Measurements from ENCODE around the gene PALB2.
"Not testable (repeated sequence)": the region's sequence is repeated elsewhere in the genome, so short reads cannot be mapped to it uniquely, and the experiment has no call there.

PALB2 gene

DNA sequence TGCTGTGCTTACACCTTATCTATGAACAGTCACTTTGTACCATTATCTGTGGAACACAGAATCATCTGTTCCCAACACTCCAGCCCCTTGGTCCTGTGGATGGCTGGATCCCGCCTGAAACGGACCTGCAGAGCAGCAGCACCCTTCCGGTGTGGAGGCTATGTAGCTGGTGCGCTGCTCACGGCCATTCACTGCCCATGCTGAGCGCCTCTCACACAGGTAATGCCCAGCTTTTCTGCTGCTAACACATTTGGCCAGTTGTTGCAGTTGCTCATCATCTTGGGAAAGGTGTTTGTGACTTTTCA lies 26.2 kb upstream of the PALB2 start:
- no peak overlapping the region for H3K4me3 Mint-ChIP-seq
- H3K27me3 Mint-ChIP-seq = no peaks in the 10 kb centered on the region
- ATAC-seq (no peak), DNase-seq (no peak)
- H3K27ac Mint-ChIP-seq = no peak overlapping the region
- no peaks in the 10 kb centered on the region for H3K9me3 Mint-ChIP-seq
- peaks cover 26% of the 10 kb centered on the region for H3K4me1 Mint-ChIP-seq

GRCh38 chr16:23666571-23667354 lies 25.7 kb upstream of the PALB2 start:
- Mint-ChIP-seq H3K4me1 (peaks cover 26% of the 10 kb centered on the region), H3K27ac (no peak overlapping the region), H3K4me3 (no peak overlapping the region), H3K27me3 (no peaks in the 10 kb centered on the region), H3K9me3 (no peaks in the 10 kb centered on the region)
- ATAC-seq = no peak
- DNase-seq = no peak

- Mint-ChIP-seq H3K27me3 (no peaks in the 10 kb centered on the region), H3K4me3 (no peak overlapping the region), H3K27ac (no peak overlapping the region), H3K9me3 (no peaks in the 10 kb centered on the region), H3K4me1 (peaks cover 5% of the 10 kb centered on the region)
- ATAC-seq (no peak), DNase-seq (no peak)
These were observed 22.8 kb upstream of the PALB2 start for GRCh38 chr16:23663918-23664317.

DNA sequence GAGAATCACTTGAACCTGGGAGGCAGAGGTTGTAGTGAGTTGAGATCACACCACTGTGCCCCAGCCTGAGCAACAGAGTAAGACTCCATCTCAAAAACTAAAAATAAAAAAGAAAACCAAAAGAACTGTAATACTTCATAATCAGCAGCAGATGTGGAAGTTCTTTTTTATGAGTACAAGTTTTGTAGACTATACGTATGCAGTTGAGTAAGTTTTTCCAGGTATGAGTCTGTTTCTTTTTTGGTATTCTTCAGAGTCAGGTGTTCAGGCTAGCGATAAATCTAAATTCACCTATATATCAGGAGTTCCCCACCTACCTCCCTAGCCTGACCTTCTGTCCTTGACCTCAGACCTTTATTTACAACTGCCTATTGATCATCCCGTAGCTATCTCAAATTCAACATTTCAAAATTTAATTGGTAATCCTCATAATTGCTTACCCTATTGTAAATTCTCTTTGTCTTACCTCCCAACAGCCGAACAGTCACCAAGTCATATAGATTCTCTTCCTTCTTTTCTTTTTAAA lies 10.9 kb upstream of the PALB2 start:
- Mint-ChIP-seq H3K27ac (peak overlapping the region in 1 of 2 donors; percentile 41), H3K4me3 (no peak overlapping the region), H3K4me1 (peaks cover 36% of the 10 kb centered on the region), H3K27me3 (no peaks in the 10 kb centered on the region), H3K9me3 (no peaks in the 10 kb centered on the region)
- ATAC-seq = peak; percentile 56
- no peak for DNase-seq

GRCh38 chr16:23650674-23651416 lies 9.7 kb upstream of the PALB2 start:
- peak overlapping the region in 1 of 2 donors; percentile 94 for H3K27ac Mint-ChIP-seq
- no peak for ATAC-seq
- DNase-seq = no peak

GRCh38 chr16:23642246-23642774 lies 1.2 kb upstream of the PALB2 start:
- peaks cover 34% of the 10 kb centered on the region for H3K4me1 Mint-ChIP-seq
- no peaks in the 10 kb centered on the region for H3K9me3 Mint-ChIP-seq
- DNase-seq (no peak), ATAC-seq (no peak)
- H3K4me3 Mint-ChIP-seq = peak overlapping the region; percentile 91 to 99
- peak overlapping the region; percentile 96 to 98 for H3K27ac Mint-ChIP-seq
- no peaks in the 10 kb centered on the region for H3K27me3 Mint-ChIP-seq

More at GRCh38 chr16:23650674-23651416, 9.7 kb upstream of the PALB2 start:
- Mint-ChIP-seq H3K4me3 (no peak overlapping the region), H3K27me3 (no peaks in the 10 kb centered on the region), H3K4me1 (peaks cover 44% of the 10 kb centered on the region), H3K9me3 (no peaks in the 10 kb centered on the region)

- no peaks in the 10 kb centered on the region for H3K9me3 Mint-ChIP-seq
- H3K27ac Mint-ChIP-seq = peak overlapping the region; percentile 96 to 98
- ATAC-seq = no peak
- peak overlapping the region; percentile 91 to 99 for H3K4me3 Mint-ChIP-seq
- no peaks in the 10 kb centered on the region for H3K27me3 Mint-ChIP-seq
- DNase-seq = no peak
- peaks cover 24% of the 10 kb centered on the region for H3K4me1 Mint-ChIP-seq
These were observed 537 bp downstream of the PALB2 start for GRCh38 chr16:23640615-23640930.

DNA sequence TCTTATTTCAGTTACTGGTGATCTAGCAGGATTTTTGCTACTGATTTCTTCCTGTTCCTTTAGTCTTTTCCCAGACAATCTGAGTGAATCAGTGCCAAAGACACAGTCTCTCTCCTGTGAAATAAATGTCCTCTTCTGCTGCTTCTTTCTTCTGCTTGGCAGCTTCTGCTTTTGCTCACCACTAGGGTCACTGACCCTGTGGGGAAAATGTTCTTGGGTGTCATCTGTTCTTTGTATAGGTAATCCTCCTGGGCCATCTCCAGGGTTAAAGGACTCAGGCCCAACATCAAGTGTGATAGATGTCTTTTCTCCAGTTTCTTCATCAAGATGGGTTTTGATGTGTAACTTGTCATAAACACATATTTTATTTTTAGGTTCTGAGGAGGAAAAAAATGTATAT lies 5.2 kb downstream of the PALB2 start:
- no peaks in the 10 kb centered on the region for H3K27me3 Mint-ChIP-seq
- DNase-seq (no peak), ATAC-seq (no peak)
- no peak overlapping the region for H3K4me3 Mint-ChIP-seq
- peaks cover 26% of the 10 kb centered on the region for H3K4me1 Mint-ChIP-seq
- no peaks in the 10 kb centered on the region for H3K9me3 Mint-ChIP-seq
- no peak overlapping the region for H3K27ac Mint-ChIP-seq

DNA sequence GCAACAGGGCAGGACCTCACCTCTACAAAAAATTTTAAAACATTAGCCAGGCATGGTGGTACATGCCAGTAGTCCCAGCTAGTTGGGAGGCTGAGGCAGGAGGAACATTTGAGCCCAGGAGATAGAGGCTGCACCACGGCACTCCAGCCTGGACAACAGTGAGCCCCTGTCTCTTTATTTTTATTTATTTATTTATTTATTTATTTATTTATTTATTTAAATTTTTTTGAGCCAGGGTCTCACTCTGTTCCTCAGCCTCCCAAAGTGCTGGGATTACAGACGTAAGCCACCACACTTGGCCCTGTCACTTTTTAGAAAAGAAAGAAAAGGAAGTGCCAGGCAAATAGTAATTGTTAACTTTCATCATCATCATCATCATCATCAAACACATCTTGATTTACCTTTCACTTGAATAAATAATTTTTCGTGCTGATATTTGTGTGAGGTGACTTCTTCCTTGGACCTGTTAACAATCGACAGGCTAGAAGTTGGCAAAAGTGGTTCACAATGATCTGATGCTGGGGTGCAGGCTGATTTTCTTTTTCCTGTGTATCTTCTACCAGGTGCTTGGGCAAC lies 6.6 kb downstream of the PALB2 start:
- Mint-ChIP-seq H3K4me1 (peaks cover 20% of the 10 kb centered on the region), H3K9me3 (no peaks in the 10 kb centered on the region), H3K27me3 (no peaks in the 10 kb centered on the region), H3K27ac (no peak overlapping the region), H3K4me3 (no peak overlapping the region)
- no peak for DNase-seq
- ATAC-seq = no peak

DNA sequence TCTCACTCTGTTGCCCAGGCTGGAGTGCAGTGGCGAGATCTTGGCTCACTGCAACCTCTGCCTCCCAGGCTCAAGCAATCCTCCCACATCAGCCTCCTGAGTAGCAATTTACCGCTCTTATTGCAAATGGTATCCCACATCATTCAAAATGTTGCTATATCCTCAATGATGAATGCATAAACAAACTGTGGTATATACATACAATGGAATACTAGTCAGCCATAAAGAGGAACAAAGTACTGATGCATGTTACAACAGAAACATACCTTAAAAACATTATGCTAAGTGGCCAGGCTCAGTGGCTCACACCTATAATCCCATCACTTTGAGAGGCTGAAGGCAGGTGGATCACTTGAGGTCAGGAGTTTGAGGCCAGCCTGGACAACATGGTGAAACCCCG lies 9.2 kb downstream of the PALB2 start:
- not testable (repeated sequence) for ATAC-seq, DNase-seq, H3K9me3 Mint-ChIP-seq, H3K4me3 Mint-ChIP-seq, H3K27me3 Mint-ChIP-seq
- peak overlapping the region in 1 of 2 donors; percentile 15 for H3K27ac Mint-ChIP-seq
- H3K4me1 Mint-ChIP-seq = peaks cover 24% of the 10 kb centered on the region

- H3K4me1 Mint-ChIP-seq = peaks cover 24% of the 10 kb centered on the region
- ATAC-seq (no peak), DNase-seq (no peak)
- no peak overlapping the region for H3K4me3 Mint-ChIP-seq
- H3K27ac Mint-ChIP-seq = no peak overlapping the region
- no peaks in the 10 kb centered on the region for H3K27me3 Mint-ChIP-seq
- H3K9me3 Mint-ChIP-seq = no peaks in the 10 kb centered on the region
These were observed 11.6 kb downstream of the PALB2 start for GRCh38 chr16:23629516-23629915.

DNA sequence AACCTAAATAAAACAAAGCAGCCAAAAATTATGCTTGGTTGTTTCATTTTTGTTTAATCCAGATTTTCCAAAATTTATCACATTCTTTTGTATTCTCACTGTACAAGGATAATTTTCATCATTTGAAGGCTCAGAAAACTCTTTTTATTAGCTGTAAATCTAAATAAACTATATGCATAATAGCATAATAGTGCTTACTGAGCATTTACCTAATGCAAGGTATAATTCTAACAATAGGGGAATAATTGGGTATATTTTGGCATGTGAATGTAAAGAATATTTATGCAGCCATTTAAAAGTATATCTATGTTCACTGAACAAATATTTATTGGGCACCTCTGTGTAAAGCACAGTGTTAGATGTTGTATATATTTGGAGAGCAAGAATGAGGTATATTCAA lies 17.0 kb downstream of the PALB2 start:
- no peaks in the 10 kb centered on the region for H3K27me3 Mint-ChIP-seq

DNA sequence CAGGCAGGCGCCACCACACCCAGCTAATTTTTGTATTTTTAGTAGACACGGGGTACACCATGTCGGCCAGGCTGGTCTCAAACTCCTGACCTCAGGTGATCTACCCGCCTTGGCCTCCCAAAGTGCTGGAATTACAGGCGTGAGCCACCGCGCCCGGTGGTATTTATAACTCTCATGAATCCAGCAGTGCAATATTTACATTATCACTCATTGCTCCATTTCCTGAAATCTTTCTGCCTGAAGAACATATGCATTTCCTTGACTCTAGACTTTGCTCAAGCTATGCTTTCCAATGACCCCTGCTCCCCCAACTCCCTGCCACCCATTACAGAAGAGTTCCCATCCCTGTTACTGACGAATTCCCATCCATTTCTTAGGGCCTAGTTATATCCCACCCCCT lies 25.3 kb downstream of the PALB2 start:
- Mint-ChIP-seq H3K27ac (no peak overlapping the region), H3K4me3 (no peak overlapping the region), H3K4me1 (no peaks in the 10 kb centered on the region), H3K27me3 (no peaks in the 10 kb centered on the region), H3K9me3 (no peaks in the 10 kb centered on the region)
- no peak for DNase-seq
- no peak for ATAC-seq

More for the DNA sequence above, 17.0 kb downstream of the PALB2 start:
- ATAC-seq = no peak
- no peak for DNase-seq
- Mint-ChIP-seq H3K4me3 (no peak overlapping the region), H3K27ac (no peak overlapping the region), H3K4me1 (no peaks in the 10 kb centered on the region), H3K9me3 (no peaks in the 10 kb centered on the region)

DNA sequence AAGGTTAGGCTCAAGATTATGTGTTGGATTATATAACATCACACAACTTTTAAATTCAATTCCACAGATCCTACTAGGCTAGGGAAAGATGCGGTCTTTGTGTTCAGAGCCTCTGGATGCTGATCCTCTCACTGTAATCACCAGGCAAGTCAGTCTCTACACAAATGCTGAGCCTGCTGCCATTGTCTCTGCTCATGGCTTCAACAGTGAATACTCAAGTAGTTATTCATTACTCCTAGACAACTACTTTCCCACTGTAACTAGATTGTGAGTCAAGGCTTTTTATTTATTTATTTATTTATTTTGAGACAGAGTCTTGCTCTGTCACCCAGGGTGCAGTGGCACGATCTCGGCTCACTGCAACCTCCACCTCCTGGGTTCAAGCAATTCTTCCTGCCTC lies 29.2 kb downstream of the PALB2 start:
- Mint-ChIP-seq H3K9me3 (no peaks in the 10 kb centered on the region), H3K27ac (peak overlapping the region in 1 of 2 donors; percentile 27)
- no peak for DNase-seq

DNA sequence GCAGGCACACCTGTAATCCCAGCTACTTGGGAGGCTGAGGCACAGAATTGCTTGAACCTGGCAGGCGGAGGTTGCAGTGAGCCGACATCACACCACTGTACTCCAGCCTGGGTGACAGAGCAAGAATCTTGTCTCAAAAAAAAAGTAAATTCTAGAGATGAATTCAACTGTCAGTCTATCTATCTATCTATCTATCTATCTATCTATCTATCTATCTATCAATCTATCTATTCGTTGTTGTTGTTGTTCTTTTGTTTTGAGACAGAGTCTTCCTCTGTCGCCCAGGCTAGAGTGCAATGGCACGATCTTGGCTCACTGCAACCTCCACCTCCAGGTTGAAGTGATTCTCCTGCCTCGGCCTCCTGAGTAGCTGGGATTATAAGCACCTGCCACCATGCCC lies 30.2 kb downstream of the PALB2 start:
- H3K4me1 Mint-ChIP-seq, ATAC-seq, H3K27me3 Mint-ChIP-seq, H3K4me3 Mint-ChIP-seq, H3K27ac Mint-ChIP-seq, H3K9me3 Mint-ChIP-seq, DNase-seq: not testable (repeated sequence)

More for the DNA sequence above, 29.2 kb downstream of the PALB2 start:
- no peak for ATAC-seq
- no peaks in the 10 kb centered on the region for H3K27me3 Mint-ChIP-seq
- H3K4me1 Mint-ChIP-seq = no peaks in the 10 kb centered on the region
- H3K4me3 Mint-ChIP-seq = no peak overlapping the region

DNA sequence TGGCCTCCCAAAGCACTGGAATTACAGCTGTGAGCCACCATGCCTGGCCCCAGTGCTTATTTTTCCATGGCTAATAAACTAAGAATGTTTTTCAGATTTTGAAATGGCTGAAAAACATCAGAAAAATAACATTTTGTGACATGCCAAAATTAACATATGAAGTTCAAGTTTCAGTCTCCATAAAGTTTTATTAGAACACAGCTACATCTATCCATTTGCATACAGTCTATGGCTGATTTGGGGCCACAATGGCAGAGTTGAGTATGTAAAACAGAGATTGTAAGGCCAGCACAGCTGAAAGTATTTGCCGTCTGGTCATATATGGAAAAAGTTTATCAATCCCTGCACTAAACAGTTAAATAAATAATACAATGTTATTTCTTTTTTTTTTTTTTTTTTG lies 31.2 kb downstream of the PALB2 start:
- Mint-ChIP-seq H3K9me3 (no peaks in the 10 kb centered on the region), H3K27ac (no peak overlapping the region), H3K4me1 (no peaks in the 10 kb centered on the region), H3K27me3 (no peaks in the 10 kb centered on the region), H3K4me3 (no peak overlapping the region)
- no peak for ATAC-seq
- DNase-seq = no peak
